Mucosa of stomach (tissue), 1 donor: ENCODE measurements around the gene ACTN3.
A peak's percentile ranks its signal among the peaks of the same experiment; 100 is the strongest.
"Not testable (repeated sequence)": the region's sequence is repeated elsewhere in the genome, so short reads cannot be mapped to it uniquely, and the experiment has no call there.

Experiments
- H3K27me3 ChIP-seq: one replicate; pipeline ENCODE4 v1.7.0; 2013; ENCODE audit warnings: mild to moderate bottlenecking, low read length; ENCODE audit not compliant: control insufficient read depth, insufficient read depth
- H3K36me3 ChIP-seq: one replicate; pipeline ENCODE4 v1.7.0; 2013; ENCODE audit warnings: low read length; ENCODE audit not compliant: control insufficient read depth, insufficient read depth
- H3K4me1 ChIP-seq: one replicate; pipeline ENCODE4 v1.7.0; 2013; ENCODE audit warnings: mild to moderate bottlenecking, low read length; ENCODE audit not compliant: control insufficient read depth, insufficient read depth
- H3K4me3 ChIP-seq: one replicate; pipeline ENCODE4 v1.7.0; 2013; ENCODE audit warnings: low read length
- H3K9ac ChIP-seq: one replicate; pipeline ENCODE4 v1.7.0; 2013; ENCODE audit warnings: mild to moderate bottlenecking, low read length, moderate library complexity
- H3K9me3 ChIP-seq: one replicate; pipeline ENCODE4 v1.7.0; 2013; ENCODE audit warnings: mild to moderate bottlenecking, low read length, moderate library complexity; ENCODE audit not compliant: control insufficient read depth
- donor health status: Pancreatic carcinoma.

Gene ACTN3

DNA sequence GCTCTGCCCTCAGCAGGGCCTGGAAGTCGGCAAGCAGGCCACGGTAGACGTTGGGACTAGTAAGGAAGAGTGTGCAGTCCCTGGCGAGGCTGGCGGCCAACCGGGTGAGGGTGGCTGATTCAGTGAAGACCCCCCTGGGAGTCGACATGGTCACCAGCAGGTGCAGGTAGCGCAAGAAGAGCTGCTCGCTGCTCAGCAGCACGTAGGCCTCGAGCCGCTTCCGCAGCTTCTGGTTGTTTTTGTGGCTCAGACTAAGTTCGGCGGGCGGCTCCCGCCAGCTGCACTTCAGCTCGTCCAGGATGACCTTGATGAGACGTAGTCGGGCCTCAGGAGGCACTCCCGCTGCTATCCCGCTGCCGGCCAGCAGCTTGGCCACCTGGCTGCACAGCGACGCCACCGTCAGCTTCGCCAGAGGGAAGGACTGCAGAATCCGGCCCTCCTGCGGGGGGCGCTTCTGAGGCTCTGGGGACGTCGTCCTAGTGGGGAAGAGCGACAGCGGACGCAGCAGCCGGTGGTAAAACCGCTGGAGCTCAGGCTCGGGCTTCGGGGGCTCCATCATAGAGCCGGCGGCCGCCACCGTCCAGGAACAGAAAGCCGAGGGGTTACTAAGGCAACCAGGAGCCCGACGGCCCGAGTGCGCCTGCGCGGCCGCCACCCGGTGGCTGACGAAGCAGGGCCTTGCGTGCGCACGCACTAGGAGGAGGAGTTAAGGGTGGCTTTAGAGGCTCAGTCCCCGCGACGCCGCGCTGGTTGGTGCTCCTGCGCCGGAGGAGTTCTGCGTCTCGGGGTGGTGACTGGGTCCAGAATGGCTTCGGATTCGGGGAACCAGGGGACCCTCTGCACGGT, 46.0 kb downstream of the ACTN3 start, which contains the start of the genes CCDC87 and CCS:
CCDC87 (minus strand) TSS at position 607 of the 846 bp plus-strand sequence; CDS start at position 559, 48 bp downstream.
CCS (plus strand) TSS at position 729 of the 846 bp plus-strand sequence; CDS start at position 806, 77 bp downstream.
- Histone ChIP-seq H3K9me3 (no peaks in the 10 kb centered on the region), H3K27me3 (no peaks in the 10 kb centered on the region), H3K4me1 (peaks cover 30% of the 10 kb centered on the region), H3K36me3 (no peaks in the 10 kb centered on the region), H3K9ac (peak within 1 kb of the TSS; percentile 89), H3K4me3 (peak within 1 kb of the TSS; percentile 94)

DNA sequence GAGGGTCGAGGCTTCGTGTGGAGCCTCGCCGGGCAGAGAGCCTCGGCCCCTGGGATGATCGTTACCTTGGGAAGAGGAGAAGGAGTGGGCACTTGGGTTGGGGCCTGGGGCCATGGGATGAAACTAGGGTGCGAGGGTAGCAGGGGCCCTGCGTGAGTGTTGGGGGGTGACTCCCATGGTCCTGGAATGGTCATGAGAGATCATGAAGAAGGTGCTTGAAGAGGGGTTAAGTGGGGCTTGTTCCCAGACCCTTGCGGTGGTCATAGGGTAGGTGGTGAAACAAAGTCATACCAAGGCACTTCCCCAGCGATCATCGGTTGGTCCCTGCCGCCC, 46.6 kb downstream of the ACTN3 start:
- no peaks in the 10 kb centered on the region for H3K27me3 ChIP-seq
- peak overlapping the region; percentile 89 for H3K9ac ChIP-seq
- H3K4me3 ChIP-seq = peak overlapping the region; percentile 94
- no peaks in the 10 kb centered on the region for H3K9me3 ChIP-seq
- no peaks in the 10 kb centered on the region for H3K36me3 ChIP-seq
- H3K4me1 ChIP-seq = peaks cover 30% of the 10 kb centered on the region

DNA sequence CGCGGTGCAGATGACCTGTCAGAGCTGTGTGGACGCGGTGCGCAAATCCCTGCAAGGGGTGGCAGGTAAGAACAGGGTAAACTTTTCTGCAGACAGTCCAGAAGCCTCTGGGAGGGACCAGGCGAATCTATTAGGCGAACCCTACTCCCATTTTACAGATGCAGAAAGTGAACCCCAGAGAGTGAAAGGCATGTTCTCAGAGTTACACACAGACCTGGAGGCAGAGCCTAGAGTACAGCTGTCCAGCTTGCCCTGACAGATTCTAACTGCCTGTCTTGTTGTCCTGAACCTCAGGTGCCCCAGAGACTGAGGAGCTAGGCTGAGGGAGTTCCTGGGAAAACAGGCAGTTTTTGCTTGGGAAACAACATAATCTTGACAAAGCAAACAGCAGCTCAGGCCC, 46.9 kb downstream of the ACTN3 start:
- no peaks in the 10 kb centered on the region for H3K27me3 ChIP-seq

DNA sequence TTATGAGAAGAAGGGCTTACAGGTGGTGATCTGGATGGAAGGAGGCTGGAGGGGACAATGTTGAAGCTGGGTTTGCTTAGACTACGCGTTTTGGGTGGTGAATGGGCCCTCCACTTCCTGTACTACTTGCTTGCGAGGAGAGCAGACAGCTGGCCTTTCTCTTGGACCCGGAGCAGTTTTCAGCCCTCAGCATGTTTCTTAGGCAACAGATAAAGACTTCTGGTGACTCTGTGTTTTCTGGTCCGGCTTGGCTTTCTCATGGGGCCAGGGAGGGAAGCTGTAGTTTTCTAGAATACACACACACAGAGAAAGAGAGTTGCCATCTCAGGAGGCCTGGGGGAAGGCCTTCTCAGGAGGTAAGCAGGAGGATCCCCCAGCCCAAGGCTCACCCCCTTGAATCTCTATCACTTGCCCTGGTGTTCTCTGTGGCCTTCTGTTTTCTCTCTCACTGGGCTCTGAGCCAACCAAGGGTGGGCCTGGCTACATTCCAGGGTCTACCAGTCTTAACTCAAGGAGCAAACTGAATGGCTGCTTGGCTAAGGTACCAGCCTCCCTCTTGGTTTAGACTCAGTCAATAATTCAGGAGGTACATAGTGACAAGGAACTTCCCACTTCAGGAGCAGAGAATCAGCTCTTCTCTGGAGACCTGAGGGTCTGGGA, 48.7 kb downstream of the ACTN3 start:
- peaks cover 30% of the 10 kb centered on the region for H3K4me1 ChIP-seq
- peak overlapping the region; percentile 23 for H3K9ac ChIP-seq
- no peaks in the 10 kb centered on the region for H3K9me3 ChIP-seq
- H3K4me3 ChIP-seq = no peak overlapping the region
- no peaks in the 10 kb centered on the region for H3K36me3 ChIP-seq
- H3K27me3 ChIP-seq = no peaks in the 10 kb centered on the region

More for the DNA sequence above, 46.9 kb downstream of the ACTN3 start:
- peaks cover 30% of the 10 kb centered on the region for H3K4me1 ChIP-seq
- H3K9me3 ChIP-seq = no peaks in the 10 kb centered on the region
- peak overlapping the region; percentile 94 for H3K4me3 ChIP-seq
- no peaks in the 10 kb centered on the region for H3K36me3 ChIP-seq
- H3K9ac ChIP-seq = peak overlapping the region; percentile 89

DNA sequence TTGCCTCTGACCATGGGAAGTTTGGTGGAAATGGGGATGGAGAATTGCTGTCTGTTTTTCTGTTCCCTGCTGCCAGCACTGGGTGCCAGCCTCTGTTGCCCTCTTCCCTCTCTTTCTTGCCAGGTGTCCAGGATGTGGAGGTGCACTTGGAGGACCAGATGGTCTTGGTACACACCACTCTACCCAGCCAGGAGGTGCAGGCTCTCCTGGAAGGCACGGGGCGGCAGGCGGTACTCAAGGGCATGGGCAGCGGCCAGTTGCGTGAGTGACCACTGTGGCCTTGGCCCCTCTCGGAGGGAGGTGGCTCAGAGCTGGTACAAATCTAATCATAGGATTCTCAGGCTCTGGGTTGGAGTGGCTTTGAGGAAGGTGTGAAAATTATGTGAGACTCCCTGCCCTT, 52.3 kb downstream of the ACTN3 start:
- no peaks in the 10 kb centered on the region for H3K9me3 ChIP-seq
- H3K4me3 ChIP-seq = no peak overlapping the region
- no peaks in the 10 kb centered on the region for H3K36me3 ChIP-seq
- H3K9ac ChIP-seq = no peak overlapping the region
- H3K4me1 ChIP-seq = peaks cover 13% of the 10 kb centered on the region
- no peaks in the 10 kb centered on the region for H3K27me3 ChIP-seq

DNA sequence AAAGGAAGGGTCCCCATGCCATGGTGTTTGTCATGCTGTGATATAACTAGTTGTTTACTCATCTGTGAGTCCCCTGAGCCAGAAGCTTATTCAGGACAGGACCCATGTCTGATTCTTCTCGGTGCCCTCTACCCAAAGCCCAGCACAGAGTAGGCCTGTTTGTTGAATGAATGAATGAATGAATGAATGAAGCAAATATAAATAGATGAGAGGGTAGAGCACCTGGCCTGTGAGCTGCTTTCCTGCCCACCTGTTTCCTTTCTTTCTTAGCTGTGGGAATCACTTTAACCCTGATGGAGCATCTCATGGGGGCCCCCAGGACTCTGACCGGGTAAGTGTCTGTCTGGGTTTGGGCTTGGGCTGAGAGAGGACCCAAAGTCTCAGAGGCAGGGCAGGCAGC, 53.5 kb downstream of the ACTN3 start:
- Histone ChIP-seq H3K9ac (no peak overlapping the region), H3K27me3 (no peaks in the 10 kb centered on the region), H3K4me3 (no peak overlapping the region), H3K4me1 (peaks cover 8% of the 10 kb centered on the region), H3K36me3 (no peaks in the 10 kb centered on the region), H3K9me3 (no peaks in the 10 kb centered on the region)

DNA sequence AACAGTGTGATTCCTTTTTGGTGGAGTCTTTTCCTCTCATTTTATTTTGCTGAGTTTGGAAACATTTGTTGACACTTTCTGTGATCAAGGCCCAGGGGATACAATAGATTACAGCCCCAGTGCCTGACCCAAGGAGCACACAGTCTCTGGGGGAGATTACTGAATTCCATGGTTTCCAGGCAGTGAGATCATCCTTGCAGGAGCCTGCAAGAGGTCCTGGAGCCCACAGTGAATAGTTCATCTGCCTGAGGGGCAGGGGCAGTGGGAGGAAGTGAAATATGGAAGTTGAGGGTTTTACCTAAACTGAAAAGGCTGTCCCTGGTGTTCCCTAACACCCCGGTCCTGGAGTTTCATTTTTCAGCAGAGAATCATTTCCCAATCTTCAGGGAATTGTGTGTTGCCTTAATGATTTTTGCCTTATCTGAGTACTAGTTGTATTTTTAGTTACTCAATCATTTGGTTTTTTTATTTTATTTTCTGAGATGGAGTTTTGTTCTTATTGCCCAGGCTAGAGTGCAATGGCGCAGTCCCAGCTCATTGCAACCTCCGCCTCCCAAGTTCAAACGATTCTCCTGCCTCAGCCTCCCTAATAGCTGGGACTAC, 54.0 kb downstream of the ACTN3 start:
- no peaks in the 10 kb centered on the region for H3K27me3 ChIP-seq
- H3K36me3 ChIP-seq = no peaks in the 10 kb centered on the region
- no peak overlapping the region for H3K4me3 ChIP-seq
- H3K9ac ChIP-seq = no peak overlapping the region
- no peaks in the 10 kb centered on the region for H3K9me3 ChIP-seq
- H3K4me1 ChIP-seq = peaks cover 3% of the 10 kb centered on the region

DNA sequence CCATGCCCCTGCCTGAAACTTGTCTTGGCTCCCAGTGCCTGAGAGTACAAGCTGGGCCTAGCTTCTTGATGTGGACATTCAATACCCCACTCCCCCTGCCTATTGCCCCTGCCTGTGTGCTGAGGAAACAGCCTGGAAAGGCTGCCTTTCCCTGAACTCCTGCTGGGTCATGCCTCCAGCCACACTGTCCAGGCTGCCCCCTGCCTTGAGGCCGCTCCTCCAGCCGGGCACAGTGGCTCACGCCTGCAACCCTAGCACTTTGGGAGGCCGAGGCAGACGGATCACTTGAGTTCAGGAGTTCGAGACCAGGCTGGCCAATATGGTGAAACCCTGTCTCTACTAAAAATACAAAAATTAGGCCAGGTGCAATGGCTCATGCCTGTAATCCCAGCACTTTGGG, 56.4 kb downstream of the ACTN3 start:
- Histone ChIP-seq H3K4me1 (peaks cover 13% of the 10 kb centered on the region), H3K9ac (no peak overlapping the region), H3K27me3 (no peaks in the 10 kb centered on the region), H3K9me3 (no peaks in the 10 kb centered on the region), H3K4me3 (no peak overlapping the region), H3K36me3 (no peaks in the 10 kb centered on the region)

DNA sequence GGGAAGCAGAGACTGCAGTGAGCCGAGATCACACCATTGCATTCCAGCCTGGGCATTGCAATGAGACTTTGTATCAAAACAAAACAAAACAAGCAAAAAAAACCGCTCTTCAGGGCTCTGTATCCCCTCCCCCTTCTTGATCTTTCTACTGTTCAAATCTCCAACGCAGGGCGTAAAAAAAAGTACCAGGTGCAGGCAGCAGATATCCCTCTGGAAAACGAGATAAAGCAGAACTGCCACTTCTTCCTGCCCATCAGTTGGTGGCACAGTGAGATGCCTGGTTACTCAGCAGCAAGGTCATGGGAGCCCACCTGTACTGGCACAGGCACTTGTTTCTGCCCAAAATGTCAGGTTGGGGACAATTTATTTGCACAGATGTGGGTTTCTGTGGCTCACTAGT, 57.5 kb downstream of the ACTN3 start:
- Histone ChIP-seq H3K4me1 (peaks cover 15% of the 10 kb centered on the region), H3K9ac (no peak overlapping the region), H3K9me3 (no peaks in the 10 kb centered on the region), H3K27me3 (no peaks in the 10 kb centered on the region), H3K4me3 (no peak overlapping the region), H3K36me3 (no peaks in the 10 kb centered on the region)

DNA sequence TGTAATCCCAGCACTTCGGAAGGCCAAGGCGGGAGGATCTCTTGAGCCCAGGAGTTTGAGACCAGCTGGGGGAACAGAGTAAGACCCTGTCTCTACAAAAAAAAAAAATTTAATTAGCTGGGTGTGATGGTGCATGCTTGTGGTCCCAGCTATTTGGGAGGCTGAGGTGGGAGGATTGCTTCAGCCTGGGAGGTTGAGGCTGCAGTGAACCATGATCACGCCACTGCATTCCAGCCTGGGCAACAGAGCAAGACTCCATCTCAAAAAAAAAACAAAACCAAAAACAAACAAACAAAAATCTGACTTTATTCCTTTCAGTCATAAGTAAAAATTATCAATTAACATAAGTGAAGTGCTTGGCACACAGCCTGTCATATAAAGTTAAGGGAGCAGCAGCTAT, 59.9 kb downstream of the ACTN3 start:
- not testable (repeated sequence) for H3K4me3 ChIP-seq, H3K9ac ChIP-seq, H3K36me3 ChIP-seq, H3K9me3 ChIP-seq, H3K27me3 ChIP-seq
- H3K4me1 ChIP-seq = peaks cover 15% of the 10 kb centered on the region

DNA sequence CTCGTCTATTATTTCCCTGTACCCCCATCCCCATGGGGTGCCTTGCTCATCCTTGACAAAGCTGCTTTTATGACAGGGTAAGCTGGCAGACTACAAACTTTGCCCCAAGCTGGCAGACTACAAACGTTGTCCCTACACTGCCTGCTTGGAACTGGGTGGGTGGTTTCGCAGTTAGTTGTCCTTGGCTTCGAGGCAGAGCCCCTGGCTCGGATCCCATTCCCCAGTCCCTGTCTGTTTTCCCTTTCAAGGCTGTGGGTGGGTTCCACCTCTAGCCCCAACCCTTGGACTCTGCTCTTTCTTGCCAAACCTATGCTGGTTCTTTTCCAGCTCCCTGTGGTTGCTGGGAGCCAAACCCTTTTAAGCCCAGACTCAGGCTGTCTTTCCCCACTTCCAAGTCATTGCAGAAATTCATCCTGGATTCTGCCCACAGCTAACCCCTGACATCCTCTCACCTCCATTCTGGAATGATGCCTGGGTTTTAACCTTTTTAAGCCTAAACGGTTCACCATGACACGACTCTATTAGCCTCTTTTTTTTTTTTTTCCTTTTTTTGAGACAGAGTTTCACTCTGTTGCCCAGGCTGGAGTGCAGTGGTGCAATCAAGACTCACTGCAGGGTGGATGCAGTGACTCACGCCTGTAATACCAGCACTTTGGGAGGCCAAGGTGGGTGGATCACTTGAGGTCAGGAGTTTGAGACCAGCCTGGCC, 60.6 kb downstream of the ACTN3 start:
- H3K4me1 ChIP-seq = peaks cover 15% of the 10 kb centered on the region

More for the DNA sequence above, 60.6 kb downstream of the ACTN3 start:
- H3K27me3 ChIP-seq = no peaks in the 10 kb centered on the region
- H3K36me3 ChIP-seq = no peaks in the 10 kb centered on the region
- H3K9ac ChIP-seq = peak overlapping the region; percentile 15
- H3K4me3 ChIP-seq = no peak overlapping the region
- no peaks in the 10 kb centered on the region for H3K9me3 ChIP-seq
